Retinal pigment epithelial cell (primary cell): ENCODE measurements around the gene SPON2.

ENCODE experiments used
- DNase-seq: peaks from one replicate; pipeline ENCODE4 v3.0.0-alpha.2; 2010; ENCODE audit warnings: low read depth
- H3K4me3 ChIP-seq: 2 replicates; pipeline ENCODE4 v1.5.1; 2011; ENCODE audit warnings: mild to moderate bottlenecking, low read length, control low read depth, moderate library complexity
- CTCF ChIP-seq: conservative IDR thresholded peaks from 2 replicates; pipeline ENCODE4 v1.5.1; 2011; ENCODE audit warnings: low read depth, low read length, control low read depth, inconsistent platforms

SPON2 gene

GRCh38 chr4:1204286-1204827, 32.0 kb upstream of the SPON2 start:
- TF ChIP-seq CTCF = no peak
- DNase-seq = no peak
- no peak overlapping the region for H3K4me3 ChIP-seq

DNA sequence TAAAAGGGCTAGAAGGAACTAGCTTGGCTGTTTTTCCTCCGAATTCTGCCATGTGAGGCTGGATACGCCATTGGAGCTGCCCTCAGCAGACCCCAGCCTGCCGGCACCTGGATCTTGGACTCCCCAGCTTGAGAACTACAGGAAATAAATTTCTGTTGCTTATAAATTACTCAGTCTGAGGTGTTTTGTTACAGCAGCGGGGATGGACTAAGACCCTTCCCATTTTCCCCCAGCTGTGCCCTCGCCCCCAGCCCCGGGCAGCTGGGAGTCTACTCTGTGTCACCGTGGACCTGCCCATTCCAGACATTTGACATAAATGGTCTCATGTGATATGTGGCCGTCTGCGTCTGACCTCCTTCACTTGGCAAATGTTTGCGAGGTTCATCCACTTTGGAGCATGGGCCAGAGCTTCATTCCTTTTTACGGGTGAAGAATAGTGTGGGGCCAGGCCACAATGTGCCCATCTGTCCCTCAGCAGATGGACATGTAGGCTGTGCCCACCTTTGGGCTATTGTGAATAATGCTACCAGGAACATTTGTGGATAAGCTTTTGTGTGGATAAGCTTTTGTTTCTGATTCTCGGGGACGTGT, 30.7 kb upstream of the SPON2 start:
- DNase-seq = no peak
- no peak for TF ChIP-seq CTCF
- H3K4me3 ChIP-seq = no peak overlapping the region

GRCh38 chr4:1202526-1203011, 30.2 kb upstream of the SPON2 start:
- H3K4me3 ChIP-seq = no peak overlapping the region
- no peak for TF ChIP-seq CTCF
- DNase-seq = no peak

GRCh38 chr4:1201851-1202525, 29.6 kb upstream of the SPON2 start:
- no peak overlapping the region for H3K4me3 ChIP-seq
- TF ChIP-seq CTCF = no peak

DNA sequence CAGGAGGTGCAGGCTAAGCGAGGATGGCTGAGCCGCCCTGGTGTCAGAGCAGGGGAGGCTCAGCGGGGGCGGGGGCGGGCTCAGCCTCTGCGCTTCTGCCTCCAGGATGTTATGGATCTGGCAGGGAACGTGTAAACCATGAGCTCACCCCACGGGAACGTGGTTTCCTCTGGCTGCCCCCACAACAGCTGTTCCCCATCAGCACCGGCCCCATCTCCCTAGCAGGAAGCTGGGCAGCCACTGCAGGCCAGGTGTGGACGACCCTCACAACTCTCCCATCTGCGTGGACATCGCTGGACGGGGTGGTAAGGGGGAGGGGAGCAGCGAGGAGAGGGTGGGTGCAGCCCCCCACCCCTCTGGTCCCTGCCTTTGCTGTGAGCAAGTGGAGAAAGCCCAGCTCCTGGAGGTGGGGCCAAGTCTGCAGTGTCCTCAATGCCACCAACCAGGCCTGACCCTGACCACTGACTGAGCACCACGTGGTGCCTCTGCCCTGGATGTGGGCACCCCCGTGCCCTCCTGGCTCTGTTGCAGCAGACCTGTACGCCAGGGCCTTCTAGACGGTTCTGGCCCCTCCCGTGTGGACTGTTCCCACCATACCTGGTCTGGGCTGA, 28.1 kb upstream of the SPON2 start:
- DNase-seq = no peak
- no peak overlapping the region for H3K4me3 ChIP-seq
- TF ChIP-seq CTCF = no peak

More at GRCh38 chr4:1201851-1202525, 29.6 kb upstream of the SPON2 start:
- DNase-seq = no peak

- H3K4me3 ChIP-seq = no peak overlapping the region
- DNase-seq = no peak
Observed at GRCh38 chr4:1199556-1200331, 27.4 kb upstream of the SPON2 start.

More at GRCh38 chr4:1199556-1200331, 27.4 kb upstream of the SPON2 start:
- no peak for TF ChIP-seq CTCF
